Measurements from ENCODE around the gene CYTH4. TPM values are rescaled to one million over a fixed set of nuclear protein-coding genes. Genes with fewer than 3 reads are reported as not detected.

CYTH4 gene
- total RNA-seq, 2 experiments from 2014 or later = 106 to 110 TPM

DNA sequence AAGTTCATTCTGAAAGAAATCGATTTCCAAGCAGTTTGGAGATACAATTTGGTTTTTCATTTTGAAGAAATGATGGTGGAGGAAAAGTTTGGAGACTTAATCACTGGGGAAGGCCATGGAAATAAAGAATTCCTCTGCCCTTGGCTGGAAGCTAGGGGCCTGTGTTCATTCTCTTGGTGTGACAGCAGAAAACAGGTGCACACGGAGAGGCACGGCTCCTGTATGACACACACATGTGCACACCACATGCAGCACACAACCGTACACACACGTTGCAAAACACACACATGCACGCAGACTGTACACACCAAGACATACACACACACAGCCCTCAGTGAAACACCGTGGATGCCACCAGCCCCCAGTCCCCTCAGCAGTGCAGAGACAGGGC, 64.2 kb downstream of the CYTH4 start:
- no peaks in the 10 kb centered on the region for H3K4me1 Mint-ChIP-seq
- no peaks in the 10 kb centered on the region for H3K9me3 Mint-ChIP-seq
- ChIA-PET CTCF (no interaction called here), POLR2A (no interaction called here)
- no peaks in the 10 kb centered on the region for H3K27me3 Mint-ChIP-seq
- no peak for DNase-seq
- H3K27ac Mint-ChIP-seq = no peak overlapping the region
- no peaks in the 10 kb centered on the region for H3K36me3 Mint-ChIP-seq (ENCODE audit: low read depth)
- H3K4me3 Mint-ChIP-seq = no peak overlapping the region

DNA sequence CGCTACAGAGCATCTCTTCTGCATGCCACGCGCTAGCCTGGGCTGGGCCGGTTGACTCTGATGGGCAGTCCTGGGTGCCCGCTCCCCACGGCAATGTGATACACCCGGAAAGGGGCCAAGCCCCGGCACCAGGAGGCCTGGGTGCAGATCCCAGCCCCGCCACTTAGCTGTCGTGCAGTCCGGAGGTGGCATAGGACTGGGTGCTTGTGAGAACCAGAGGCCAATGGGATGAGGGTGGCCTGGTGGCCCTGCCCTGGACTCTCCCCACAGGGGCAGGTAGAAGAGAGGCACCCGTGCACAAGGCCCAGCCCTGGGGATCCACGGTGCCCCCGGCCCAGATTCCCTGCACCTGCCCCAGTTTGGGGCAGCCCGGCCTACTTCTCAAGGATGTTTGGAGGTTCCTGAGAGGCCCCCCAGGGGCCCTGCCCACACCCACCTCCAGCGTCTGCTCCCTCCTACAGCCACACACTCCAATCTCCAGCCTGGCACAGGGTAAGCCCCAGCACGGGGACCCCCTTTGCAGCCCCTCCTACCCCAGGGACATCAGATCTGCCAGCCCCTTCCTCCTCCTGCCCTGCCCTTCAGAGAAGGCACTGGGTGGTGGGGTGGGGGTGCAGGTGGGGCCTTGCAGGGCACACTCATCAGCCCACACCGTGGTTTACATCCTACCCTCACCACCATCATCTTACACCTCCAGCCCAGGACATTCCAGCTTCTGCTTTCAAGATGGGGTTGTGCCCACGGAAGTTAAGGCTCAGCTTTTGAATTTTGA, 66.9 kb downstream of the CYTH4 start:
- CTCF ChIA-PET = no interaction called here
- Mint-ChIP-seq H3K27me3 (no peaks in the 10 kb centered on the region), H3K27ac (no peak overlapping the region), H3K36me3 (ENCODE audit: low read depth) (no peaks in the 10 kb centered on the region), H3K9me3 (no peaks in the 10 kb centered on the region), H3K4me1 (no peaks in the 10 kb centered on the region), H3K4me3 (no peak overlapping the region)
- DNase-seq = no peak
- POLR2A ChIA-PET = interaction anchor here (0.7 kb wide), 1 partner anchor 84 kb away, joined by 3 read pairs; no protein-coding TSS in a partner anchor

DNA sequence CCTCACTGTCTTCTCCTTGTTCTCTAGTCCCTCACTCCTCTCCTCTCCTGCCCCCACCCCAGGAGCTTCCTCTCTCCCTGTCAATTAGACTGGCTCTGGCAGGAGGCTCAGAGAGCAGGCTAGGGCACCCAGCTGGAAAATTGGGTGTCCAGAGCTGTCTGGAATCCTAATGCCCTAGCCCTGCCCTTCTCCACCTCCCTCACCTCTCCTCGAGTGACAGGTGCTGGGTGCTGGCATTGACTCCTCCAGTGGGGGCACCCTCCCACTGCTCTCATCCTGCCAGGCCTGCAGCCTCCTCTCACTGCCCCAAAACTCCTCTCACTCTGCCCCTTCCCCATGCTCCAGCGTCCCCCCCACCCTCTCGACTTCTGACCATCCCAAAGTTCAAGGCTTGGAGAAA, 68.9 kb downstream of the CYTH4 start:
- ChIA-PET CTCF (no interaction called here), POLR2A (no interaction called here)
- Mint-ChIP-seq H3K27me3 (no peaks in the 10 kb centered on the region), H3K36me3 (ENCODE audit: low read depth) (no peaks in the 10 kb centered on the region), H3K27ac (no peak overlapping the region), H3K4me1 (no peaks in the 10 kb centered on the region), H3K4me3 (no peak overlapping the region), H3K9me3 (no peaks in the 10 kb centered on the region)
- DNase-seq = no peak

DNA sequence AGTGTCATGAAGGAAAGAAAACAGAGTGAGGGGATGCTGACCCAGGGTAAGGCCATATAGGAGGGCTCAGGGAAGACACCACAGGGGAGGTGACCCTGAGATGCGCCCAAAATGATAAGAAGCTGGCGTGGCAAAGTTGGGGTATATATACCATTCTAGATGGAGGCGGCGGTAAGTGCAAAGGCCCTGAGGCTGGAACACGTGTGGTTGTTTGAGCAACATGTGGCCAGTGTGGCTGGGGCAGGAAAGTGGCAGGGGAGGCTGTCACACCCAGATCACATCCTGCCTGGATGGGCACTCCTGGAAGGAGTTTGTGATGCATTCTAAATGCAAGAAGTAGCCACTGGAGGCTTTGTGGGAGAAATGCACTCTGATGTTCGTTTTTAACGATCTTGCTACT, 70.2 kb downstream of the CYTH4 start:
- H3K27ac Mint-ChIP-seq = no peak overlapping the region
- H3K36me3 Mint-ChIP-seq (ENCODE audit: low read depth) = no peaks in the 10 kb centered on the region
- H3K4me1 Mint-ChIP-seq = no peaks in the 10 kb centered on the region
- no peaks in the 10 kb centered on the region for H3K27me3 Mint-ChIP-seq
- POLR2A ChIA-PET = no interaction called here
- DNase-seq = no peak
- no peak overlapping the region for H3K4me3 Mint-ChIP-seq
- no peaks in the 10 kb centered on the region for H3K9me3 Mint-ChIP-seq
- CTCF ChIA-PET = no interaction called here

DNA sequence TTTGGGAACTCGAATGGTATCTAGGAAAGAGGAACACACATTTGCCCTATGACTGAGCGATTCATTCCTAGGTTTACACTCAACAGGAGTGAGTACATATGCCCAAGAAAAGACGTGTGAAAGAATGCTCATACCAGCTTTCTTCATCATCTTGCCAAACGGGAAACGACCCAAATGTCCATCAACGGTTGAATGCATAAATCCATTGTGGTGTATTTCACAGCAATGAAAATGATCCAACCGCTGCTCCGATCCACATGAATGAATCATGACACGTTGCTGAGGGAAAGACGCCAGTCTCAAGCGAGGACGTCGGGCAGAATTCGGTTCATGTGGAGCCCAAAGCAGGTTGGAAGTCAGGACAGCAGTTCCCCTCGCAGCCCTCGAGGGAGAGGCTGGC, 71.5 kb downstream of the CYTH4 start:
- ChIA-PET POLR2A (no interaction called here), CTCF (no interaction called here)
- no peak overlapping the region for H3K4me3 Mint-ChIP-seq
- no peaks in the 10 kb centered on the region for H3K36me3 Mint-ChIP-seq (ENCODE audit: low read depth)
- H3K27ac Mint-ChIP-seq = no peak overlapping the region
- H3K27me3 Mint-ChIP-seq = no peaks in the 10 kb centered on the region
- no peaks in the 10 kb centered on the region for H3K4me1 Mint-ChIP-seq
- H3K9me3 Mint-ChIP-seq = no peaks in the 10 kb centered on the region
- no peak for DNase-seq

DNA sequence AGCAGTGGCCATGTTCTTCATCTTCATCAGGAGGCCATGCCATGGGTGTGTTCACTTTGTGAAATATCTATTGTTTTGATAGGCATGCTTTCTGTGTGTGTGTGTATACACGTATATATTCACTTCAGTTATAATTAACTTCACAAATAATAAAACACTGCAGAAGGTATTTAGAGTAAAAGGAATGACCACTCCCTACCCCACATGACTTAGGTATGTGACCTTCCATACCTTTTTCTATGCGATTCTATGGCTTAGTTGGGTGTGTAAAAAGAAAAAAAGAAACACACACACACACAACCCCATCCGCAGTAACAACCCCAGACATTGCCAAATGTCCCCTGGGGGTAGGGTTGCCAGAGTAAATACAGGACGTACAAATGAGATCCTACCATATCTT, 72.0 kb downstream of the CYTH4 start:
- Mint-ChIP-seq H3K9me3 (no peaks in the 10 kb centered on the region), H3K27ac (no peak overlapping the region), H3K36me3 (ENCODE audit: low read depth) (no peaks in the 10 kb centered on the region), H3K4me1 (no peaks in the 10 kb centered on the region), H3K4me3 (no peak overlapping the region), H3K27me3 (no peaks in the 10 kb centered on the region)
- ChIA-PET CTCF (no interaction called here), POLR2A (no interaction called here)
- no peak for DNase-seq

DNA sequence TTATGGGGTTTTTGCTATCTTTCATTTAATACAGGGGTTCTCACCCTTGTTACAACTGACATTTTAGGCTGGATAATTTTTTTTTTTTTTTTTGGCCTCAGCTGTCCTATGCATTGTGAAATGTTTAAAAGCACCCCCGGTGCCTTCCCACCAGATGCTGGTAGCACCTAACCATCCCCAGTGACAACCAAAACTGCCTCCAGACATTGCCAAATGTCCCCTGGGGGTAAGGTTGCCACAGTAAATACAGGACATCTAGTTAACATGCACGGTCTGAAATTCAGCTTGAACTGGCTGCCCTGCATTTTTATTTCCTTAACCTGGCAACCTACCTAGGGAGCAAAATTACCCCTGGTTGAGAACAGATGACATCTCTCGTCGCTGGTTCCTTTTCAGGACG, 72.4 kb downstream of the CYTH4 start:
- ChIA-PET CTCF (no interaction called here), POLR2A (no interaction called here)
- H3K4me3 Mint-ChIP-seq = no peak overlapping the region
- H3K27ac Mint-ChIP-seq = no peak overlapping the region
- no peaks in the 10 kb centered on the region for H3K27me3 Mint-ChIP-seq
- no peaks in the 10 kb centered on the region for H3K9me3 Mint-ChIP-seq
- H3K4me1 Mint-ChIP-seq = no peaks in the 10 kb centered on the region
- DNase-seq = no peak
- H3K36me3 Mint-ChIP-seq (ENCODE audit: low read depth) = no peaks in the 10 kb centered on the region

DNA sequence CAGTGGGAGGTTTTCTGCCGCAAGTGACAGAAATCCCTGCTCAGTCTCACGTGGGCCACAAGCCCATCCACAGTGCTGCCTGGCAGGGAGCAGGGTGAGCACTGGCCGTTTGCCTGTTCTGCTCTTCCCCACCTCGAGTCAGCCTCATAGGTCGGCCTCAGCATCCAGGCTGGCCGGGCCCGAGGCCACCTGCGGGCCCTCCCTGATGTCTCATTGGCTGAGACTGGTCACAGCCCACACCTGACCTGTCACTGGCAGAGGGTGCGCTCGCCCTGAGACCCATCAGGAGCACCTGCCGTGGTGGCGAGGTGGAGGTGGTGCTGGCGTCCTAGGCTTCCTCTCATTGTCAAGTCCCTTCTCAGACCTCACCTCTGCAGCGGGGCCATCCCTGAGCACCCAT, 72.9 kb downstream of the CYTH4 start:
- Mint-ChIP-seq H3K9me3 (no peaks in the 10 kb centered on the region), H3K36me3 (ENCODE audit: low read depth) (no peaks in the 10 kb centered on the region), H3K4me1 (no peaks in the 10 kb centered on the region), H3K4me3 (no peak overlapping the region), H3K27ac (no peak overlapping the region), H3K27me3 (no peaks in the 10 kb centered on the region)
- CTCF ChIA-PET = no interaction called here
- POLR2A ChIA-PET = no interaction called here
- no peak for DNase-seq

DNA sequence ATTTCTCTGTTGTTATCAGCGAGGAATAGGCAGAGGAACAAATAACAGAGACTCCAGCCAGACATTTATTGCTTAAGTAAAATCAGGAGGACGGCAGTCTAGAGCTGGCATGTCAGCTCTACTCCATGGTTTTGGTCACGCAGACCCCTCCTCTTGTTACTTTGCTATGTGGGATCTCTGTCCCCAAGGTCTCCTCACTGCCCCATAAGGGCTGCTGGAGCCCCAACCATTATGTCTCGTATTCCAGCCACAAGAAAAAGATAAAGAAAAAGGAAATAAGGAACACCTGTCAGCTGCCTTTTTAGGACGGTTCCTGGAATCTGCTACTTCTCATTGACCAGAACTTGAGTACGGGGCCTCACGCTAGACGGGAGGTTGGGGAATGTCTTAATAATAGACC, 74.6 kb downstream of the CYTH4 start:
- Mint-ChIP-seq H3K27me3 (peaks cover 3% of the 10 kb centered on the region), H3K9me3 (no peaks in the 10 kb centered on the region), H3K4me3 (no peak overlapping the region), H3K4me1 (peaks cover 3% of the 10 kb centered on the region), H3K36me3 (ENCODE audit: low read depth) (no peaks in the 10 kb centered on the region), H3K27ac (no peak overlapping the region)
- no peak for DNase-seq
- POLR2A ChIA-PET = no interaction called here
- CTCF ChIA-PET = interaction anchor here (0.6 kb wide), 1 partner anchor 664 kb away, joined by 3 read pairs; no protein-coding TSS in a partner anchor

DNA sequence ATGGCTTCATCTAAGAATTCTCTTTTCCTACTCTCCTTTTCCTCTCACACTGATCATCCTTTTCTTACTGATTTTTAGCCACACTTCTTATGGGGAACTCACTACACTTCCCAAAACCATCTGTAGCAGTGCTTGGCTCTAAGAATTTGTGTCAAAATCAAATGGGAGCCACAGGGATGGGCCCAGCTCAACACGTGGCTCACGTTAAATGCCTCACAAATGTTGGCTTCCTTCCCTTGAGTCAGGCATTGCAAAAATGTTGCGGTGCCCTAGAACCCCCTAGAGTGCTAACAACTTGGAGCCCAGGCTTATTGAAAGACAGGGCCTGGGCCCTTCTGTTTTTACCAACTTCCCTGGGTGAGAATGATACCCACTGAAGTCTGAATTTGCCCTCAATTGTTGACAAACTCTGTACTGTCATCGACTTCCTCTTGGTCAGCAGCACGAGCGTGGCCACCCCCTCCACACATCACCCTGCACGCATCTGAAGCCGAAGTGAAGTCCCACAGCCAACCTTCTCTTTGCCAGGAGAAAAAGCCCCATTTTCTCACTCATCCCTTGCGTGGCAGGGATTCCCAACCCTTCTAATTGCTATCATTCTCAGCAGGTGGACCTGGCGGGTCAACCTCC, 75.3 kb downstream of the CYTH4 start:
- POLR2A ChIA-PET = no interaction called here
- DNase-seq = no peak
- CTCF ChIA-PET = interaction anchor here (0.6 kb wide), 1 partner anchor 663 kb away, joined by 3 read pairs; no protein-coding TSS in a partner anchor
- no peaks in the 10 kb centered on the region for H3K36me3 Mint-ChIP-seq (ENCODE audit: low read depth)
- H3K4me1 Mint-ChIP-seq = peaks cover 3% of the 10 kb centered on the region
- H3K9me3 Mint-ChIP-seq = no peaks in the 10 kb centered on the region
- no peak overlapping the region for H3K4me3 Mint-ChIP-seq
- H3K27me3 Mint-ChIP-seq = peaks cover 3% of the 10 kb centered on the region
- no peak overlapping the region for H3K27ac Mint-ChIP-seq

DNA sequence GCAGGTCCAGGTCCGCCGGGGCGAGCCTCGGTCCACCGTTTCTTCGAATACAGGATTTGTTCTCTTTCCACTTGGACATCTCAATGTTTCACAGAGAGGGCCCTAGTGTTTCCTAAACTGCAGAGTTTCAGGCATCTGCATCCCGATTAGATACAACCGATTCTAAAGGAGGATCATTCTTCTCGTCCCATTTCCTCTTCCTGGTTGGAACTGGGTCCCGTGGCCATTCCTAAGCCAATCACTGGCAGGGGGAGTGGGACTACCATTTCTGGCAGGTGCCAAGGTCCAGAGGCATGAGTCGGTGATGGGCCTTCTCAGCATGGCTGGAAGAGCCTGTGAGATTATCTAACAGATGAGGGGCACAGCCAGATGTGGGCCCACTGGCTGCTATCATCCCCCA, 76.1 kb downstream of the CYTH4 start:
- peaks cover 3% of the 10 kb centered on the region for H3K27me3 Mint-ChIP-seq
- CTCF ChIA-PET = no interaction called here
- peaks cover 3% of the 10 kb centered on the region for H3K4me1 Mint-ChIP-seq
- no peak for DNase-seq
- H3K36me3 Mint-ChIP-seq (ENCODE audit: low read depth) = no peaks in the 10 kb centered on the region
- H3K4me3 Mint-ChIP-seq = no peak overlapping the region
- H3K9me3 Mint-ChIP-seq = no peaks in the 10 kb centered on the region
- H3K27ac Mint-ChIP-seq = no peak overlapping the region
- POLR2A ChIA-PET = no interaction called here

DNA sequence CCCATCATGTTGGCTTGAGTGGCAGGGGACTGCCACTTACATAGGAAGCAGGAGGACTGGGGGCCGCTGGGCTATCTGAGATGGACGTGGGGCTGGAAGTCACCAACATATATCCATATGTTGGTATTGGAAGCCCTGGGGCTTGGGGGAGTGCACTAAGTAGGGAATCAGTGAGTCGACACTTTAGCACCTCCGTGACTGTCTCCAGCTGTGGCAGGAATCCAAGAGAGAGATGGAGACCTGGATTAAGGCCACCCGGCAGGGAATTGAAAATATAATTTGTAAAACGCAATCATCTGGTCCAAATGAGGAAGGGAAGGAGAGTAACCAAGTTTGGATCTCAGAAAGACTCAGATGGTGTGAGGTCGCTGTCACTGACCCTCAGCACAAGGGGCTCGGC, 76.6 kb downstream of the CYTH4 start:
- Mint-ChIP-seq H3K27me3 (peaks cover 3% of the 10 kb centered on the region), H3K4me1 (peaks cover 3% of the 10 kb centered on the region), H3K9me3 (no peaks in the 10 kb centered on the region), H3K4me3 (no peak overlapping the region), H3K27ac (no peak overlapping the region), H3K36me3 (ENCODE audit: low read depth) (no peaks in the 10 kb centered on the region)
- ChIA-PET CTCF (no interaction called here), POLR2A (no interaction called here)
- no peak for DNase-seq

DNA sequence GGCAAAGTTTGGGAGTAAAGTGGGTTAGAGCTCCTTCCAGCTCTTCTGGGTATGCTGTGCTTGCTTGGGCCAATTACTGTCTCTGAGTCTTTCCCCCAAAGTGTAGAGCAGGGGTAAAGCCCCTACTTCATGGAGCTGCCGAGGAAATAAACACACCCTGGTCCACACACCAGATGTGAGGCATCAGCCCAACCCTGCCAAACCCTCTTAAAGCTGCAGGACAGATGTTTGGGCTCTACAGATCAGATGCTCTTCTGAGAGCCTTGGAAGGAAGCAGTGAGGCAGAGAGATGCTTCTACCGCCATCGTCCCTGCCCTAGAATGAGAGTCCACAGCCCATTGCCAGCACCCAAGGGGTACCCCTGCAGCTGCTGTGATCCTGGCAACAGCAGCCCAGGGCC, 80.3 kb downstream of the CYTH4 start:
- Mint-ChIP-seq H3K27me3 (peaks cover 8% of the 10 kb centered on the region), H3K4me3 (no peak overlapping the region), H3K4me1 (peaks cover 3% of the 10 kb centered on the region), H3K9me3 (no peaks in the 10 kb centered on the region), H3K27ac (no peak overlapping the region), H3K36me3 (ENCODE audit: low read depth) (no peaks in the 10 kb centered on the region)
- ChIA-PET POLR2A (no interaction called here), CTCF (no interaction called here)
- no peak for DNase-seq
